Skin epidermis (tissue), 12 donors: Measurements from ENCODE around the gene SAMD4B.

ENCODE experiments used
- H3K27ac ChIP-seq, 21 experiments: fragments of 200-600 bp; sonication (generic) in 11 of 21; one replicate each; pipeline ENCODE4 v1.5.0; 2020; ENCODE audit warnings: mild to moderate bottlenecking in 3 of 21, inconsistent platforms in 2 of 21, moderate library complexity in 2 of 21
- H3K4me3 ChIP-seq, 7 experiments: fragments of 200-600 bp; sonication (generic) in 2 of 7; one replicate each; pipeline ENCODE4 v1.5.0; 2020; ENCODE audit warnings: inconsistent platforms in 2 of 7, mild to moderate bottlenecking in 2 of 7, moderate library complexity in 1 of 7

SAMD4B gene

DNA sequence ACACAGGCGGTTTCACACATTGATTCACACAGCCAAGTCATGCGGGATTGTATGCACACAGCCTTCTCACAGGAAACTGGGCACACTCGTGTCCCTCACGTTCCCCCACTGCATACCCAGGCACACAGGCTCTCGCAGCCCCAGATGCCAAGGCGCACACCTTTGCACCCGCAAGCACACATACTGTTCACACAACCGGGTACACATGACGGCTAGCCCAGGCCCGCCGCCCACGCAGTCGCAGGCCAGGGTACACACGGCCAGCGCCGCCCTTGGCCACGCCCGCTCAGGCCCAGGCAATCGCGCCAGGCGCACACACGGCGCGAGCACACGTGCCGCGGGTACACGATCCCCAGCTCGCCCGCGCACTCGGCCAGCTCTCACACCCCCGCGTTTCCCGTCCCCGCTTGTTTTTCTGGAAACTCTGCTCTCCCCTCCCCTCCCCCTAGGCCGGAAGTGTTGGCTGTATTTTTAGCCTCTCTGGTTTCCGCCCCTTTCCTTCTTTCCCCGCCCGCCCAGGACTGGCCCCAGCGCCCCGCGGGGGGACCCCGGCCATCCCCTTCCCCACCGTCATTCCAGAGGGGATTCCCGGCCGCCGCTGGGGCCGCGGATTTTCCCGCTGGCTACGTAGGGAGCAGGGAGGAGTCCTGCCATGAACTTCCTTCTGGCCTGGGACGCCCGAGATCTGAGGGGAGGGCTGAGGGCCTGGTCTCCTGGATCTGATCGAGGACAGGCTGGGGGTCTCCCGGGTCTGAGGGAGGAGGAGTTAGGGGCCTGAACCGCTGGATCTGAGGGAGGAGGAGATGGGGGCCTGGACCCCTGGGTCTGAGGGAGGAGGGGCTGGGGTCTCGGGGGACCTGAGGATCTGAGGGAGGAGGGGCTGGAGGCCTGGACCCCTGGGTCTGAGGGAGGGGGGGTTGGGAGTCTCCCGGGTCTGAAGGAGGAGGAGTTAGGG is 60.4 kb downstream of the SAMD4B start:
- peak overlapping the region; percentile 24 to 52 (median 40) for H3K4me3 ChIP-seq
- H3K27ac ChIP-seq = peak overlapping the region; percentile 92 to 100 (median 100)

DNA sequence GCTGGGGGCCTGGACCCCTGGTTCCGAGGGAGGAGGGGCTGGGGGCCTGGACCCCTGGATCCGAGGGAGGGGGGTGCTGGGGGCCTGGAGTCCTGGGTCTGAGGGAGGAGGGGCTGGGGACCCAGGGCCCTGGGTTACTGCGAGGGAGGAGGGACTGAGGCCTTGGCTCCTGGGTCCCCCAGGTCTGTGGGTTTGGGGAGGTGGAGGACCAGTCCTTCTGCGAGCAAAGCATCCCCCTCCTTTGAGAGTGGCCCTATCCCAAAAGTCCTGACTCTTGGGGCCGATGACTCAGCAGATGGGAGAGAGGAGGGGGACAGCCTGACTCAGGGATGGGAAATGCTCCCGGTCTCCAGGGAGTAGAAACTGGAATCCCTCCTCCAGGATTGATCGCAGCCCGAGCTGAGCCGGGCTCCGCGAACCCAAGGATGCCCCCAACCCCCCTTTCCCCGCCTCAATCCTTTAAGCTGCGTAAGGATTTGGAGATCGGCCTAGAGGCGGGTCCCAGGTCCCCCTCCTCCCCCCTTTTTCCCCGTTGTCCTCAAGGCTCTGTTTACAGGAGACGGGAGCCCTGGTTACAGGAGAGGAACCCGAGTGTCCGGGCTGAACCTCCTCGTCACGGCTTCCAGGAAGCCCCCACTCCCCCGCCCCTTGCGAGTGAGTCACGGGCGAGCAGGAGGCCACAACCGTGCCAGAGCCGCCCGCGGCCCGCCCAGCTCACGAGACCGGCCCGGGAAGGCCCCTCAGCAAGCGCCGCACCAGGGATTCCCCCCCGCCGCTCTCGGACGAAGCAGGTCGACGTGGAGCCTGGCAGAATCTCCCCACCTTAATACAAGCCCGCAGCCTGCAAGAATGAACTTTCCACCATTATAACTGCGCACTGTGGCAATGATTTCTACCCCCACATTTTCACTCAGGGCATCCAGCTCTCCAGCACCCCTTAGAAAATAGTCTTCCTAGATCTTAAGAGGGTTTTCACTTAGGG is 61.4 kb downstream of the SAMD4B start:
- H3K27ac ChIP-seq = peak overlapping the region; percentile 92 to 100 (median 100)

DNA sequence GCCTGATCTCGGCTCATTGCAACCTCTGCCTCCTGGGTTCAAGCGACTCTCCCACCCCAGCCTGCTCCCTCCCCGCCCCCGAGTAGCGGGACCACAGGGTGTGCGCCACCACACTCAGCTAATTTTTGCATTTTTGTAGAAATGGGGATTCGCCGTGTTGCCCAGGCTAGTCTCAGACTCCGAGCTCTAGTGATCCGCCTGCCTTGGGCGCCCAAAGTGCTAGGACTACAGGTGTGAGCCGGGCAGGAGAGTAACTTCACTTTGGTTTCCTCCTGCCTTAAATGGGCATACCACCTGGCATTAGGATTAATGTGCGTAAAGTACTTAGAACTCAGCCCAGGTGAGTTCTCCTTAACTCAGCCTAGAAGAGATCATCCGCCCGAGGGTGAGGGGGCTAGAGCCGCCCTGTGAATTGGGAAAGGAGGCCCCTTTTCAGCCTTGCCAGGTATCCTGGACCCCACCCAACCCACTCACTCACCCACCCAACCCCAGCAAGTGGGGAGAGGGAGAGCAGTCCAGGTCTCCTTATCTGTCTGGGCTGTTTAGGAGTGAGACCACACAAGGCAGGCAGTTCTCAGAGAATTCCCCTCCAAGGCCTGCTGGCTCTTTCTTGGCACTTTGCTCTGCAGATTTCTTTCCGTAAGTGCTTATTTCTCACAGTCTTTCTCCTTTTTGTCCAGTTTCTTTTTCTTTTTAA is 63.2 kb downstream of the SAMD4B start:
- Histone ChIP-seq H3K27ac (peak overlapping the region; percentile 27 to 100 (median 99)), H3K4me3 (peak overlapping the region in 6 of 7 experiments; percentile 67 to 92 (median 74))

More for the DNA sequence above, 61.4 kb downstream of the SAMD4B start:
- H3K4me3 ChIP-seq = peak overlapping the region; percentile 24 to 52 (median 40)

DNA sequence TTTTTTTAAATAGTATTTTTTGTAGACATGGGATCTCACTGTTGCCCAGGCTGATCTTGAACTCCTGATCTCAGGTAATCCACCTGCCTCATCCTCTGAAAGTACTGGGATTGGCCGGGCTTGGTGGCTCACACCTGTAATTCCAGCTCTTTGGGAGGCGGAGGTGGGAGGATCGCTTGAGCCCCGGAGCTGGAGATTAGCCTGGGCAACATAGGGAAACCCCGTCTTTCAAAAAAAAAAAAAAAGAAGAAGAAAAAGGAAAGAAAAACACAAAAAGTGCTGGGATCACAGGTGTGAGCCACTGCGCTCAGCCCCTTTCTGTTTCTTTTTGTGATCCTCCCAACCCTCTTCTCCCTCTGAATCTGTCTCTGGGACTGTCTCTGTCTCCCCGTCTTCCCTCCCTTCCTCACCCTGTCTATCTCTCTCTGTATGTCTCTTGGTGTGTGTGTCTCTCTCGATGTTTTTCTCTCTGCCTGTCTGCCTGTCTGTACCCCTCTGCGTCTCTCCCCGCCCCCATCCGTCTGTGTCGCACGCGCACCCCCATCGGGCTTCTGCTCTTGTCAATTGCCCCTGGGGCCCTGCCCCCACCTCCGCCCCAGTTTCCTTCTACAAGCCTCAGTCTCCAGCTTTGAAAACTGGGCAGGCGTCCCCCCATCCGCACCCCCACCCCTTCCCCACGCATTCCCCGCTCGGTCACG is 63.9 kb downstream of the SAMD4B start:
- peak overlapping the region; percentile 66 to 100 (median 99) for H3K27ac ChIP-seq
- peak overlapping the region; percentile 67 to 96 (median 79) for H3K4me3 ChIP-seq

DNA sequence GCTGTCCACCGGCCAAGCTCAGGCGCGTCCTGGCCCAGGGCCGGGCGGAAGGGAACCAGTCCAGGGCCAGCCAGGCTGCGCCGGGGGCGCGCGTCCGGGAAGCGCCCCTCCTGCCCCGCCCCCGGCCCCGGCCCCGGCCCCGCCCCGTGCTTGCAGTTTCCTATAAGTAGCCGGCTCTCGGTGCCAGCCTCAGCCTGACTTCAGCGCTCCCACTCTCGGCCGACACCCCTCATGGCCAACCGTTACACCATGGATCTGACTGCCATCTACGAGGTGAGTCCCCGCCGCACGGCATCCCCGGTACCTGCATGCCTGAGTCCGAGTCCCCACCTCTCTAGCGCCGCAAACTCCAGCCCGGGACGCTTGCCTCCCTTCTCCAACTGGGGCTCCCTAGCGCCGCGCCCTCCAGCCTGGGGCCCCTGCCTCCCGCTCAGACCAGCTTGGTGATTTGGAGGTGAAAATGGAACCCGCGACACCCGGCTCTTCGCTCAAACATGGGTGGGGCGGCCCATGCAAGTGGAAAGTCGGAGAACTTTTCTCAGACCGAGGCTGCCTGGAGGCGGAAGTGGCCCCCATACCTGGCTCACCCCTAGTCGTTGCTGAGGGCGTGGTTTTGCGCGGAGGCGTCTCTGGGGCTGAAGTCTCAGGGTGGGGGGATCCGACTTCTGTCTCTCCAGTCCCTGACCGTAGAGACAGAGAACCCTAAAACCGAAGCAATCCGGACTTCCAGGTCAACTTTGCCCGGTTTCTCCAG is 64.6 kb downstream of the SAMD4B start, which contains the start of gene ZFP36:
Gene ZFP36 (plus strand): TSS at position 192 of the 754 bp plus-strand sequence. CDS start 58 bp downstream, at position 250.
- peak within 1 kb of the TSS; percentile 88 to 100 (median 99) for H3K27ac ChIP-seq
- peak within 1 kb of the TSS; percentile 67 to 96 (median 79) for H3K4me3 ChIP-seq

DNA sequence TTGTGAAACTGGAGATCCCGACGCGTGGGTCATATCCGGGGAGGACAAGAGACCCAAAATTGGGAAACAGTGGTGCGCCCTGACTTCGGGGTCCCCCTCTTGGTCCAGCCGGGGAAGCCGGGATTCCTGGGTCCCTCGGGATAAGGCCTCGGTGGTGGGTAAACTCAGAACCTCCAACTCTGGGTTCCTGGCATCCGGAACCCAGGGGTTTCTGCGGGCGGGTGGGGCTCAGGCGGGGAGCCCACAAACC is 65.1 kb downstream of the SAMD4B start:
- Histone ChIP-seq H3K4me3 (peak overlapping the region; percentile 67 to 96 (median 79)), H3K27ac (peak overlapping the region; percentile 88 to 100 (median 99))

DNA sequence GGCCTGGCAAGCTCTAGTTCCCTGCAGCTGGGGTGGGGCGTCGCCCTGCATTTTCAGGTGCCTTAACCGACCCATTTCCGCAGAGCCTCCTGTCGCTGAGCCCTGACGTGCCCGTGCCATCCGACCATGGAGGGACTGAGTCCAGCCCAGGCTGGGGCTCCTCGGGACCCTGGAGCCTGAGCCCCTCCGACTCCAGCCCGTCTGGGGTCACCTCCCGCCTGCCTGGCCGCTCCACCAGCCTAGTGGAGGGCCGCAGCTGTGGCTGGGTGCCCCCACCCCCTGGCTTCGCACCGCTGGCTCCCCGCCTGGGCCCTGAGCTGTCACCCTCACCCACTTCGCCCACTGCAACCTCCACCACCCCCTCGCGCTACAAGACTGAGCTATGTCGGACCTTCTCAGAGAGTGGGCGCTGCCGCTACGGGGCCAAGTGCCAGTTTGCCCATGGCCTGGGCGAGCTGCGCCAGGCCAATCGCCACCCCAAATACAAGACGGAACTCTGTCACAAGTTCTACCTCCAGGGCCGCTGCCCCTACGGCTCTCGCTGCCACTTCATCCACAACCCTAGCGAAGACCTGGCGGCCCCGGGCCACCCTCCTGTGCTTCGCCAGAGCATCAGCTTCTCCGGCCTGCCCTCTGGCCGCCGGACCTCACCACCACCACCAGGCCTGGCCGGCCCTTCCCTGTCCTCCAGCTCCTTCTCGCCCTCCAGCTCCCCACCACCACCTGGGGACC is 65.6 kb downstream of the SAMD4B start:
- Histone ChIP-seq H3K27ac (peak overlapping the region; percentile 88 to 100 (median 99)), H3K4me3 (peak overlapping the region; percentile 67 to 96 (median 79))

DNA sequence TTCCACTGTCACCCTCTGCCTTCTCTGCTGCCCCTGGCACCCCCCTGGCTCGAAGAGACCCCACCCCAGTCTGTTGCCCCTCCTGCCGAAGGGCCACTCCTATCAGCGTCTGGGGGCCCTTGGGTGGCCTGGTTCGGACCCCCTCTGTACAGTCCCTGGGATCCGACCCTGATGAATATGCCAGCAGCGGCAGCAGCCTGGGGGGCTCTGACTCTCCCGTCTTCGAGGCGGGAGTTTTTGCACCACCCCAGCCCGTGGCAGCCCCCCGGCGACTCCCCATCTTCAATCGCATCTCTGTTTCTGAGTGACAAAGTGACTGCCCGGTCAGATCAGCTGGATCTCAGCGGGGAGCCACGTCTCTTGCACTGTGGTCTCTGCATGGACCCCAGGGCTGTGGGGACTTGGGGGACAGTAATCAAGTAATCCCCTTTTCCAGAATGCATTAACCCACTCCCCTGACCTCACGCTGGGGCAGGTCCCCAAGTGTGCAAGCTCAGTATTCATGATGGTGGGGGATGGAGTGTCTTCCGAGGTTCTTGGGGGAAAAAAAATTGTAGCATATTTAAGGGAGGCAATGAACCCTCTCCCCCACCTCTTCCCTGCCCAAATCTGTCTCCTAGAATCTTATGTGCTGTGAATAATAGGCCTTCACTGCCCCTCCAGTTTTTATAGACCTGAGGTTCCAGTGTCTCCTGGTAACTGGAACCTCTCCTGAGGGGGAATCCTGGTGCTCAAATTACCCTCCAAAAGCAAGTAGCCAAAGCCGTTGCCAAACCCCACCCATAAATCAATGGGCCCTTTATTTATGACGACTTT is 66.4 kb downstream of the SAMD4B start:
- H3K4me3 ChIP-seq = peak overlapping the region; percentile 67 to 96 (median 79)

DNA sequence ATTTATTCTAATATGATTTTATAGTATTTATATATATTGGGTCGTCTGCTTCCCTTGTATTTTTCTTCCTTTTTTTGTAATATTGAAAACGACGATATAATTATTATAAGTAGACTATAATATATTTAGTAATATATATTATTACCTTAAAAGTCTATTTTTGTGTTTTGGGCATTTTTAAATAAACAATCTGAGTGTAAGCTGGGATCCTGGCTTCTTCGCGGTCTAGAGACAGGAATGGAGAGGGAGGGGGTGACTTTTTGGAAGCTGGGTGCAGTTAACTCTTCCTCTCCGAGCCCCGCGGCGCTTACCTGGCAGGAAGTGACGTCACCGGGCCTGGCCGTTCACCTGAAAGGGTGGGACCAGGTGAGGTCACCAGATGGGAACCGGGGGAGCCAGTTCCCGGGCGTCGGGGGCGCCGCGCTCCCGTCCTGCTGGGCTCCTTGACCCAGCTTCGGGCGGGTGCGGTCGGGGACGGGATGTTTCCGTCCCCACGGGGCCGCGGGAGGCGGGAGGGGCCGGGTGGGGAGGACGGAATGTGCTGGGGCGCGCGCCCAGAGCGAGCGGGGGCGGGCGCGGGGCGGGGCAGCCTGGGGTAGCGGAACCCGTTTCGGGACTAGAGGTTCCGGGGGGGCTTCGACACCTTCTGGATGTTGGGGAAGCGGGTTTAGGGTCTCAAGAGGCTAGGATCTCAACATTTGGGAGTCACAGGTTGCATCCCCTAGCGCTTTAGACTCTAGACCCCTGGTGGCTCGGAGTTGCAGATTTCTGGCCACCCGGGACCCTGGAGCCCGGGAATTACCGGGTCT is 67.2 kb downstream of the SAMD4B start:
- peak overlapping the region; percentile 67 to 96 (median 79) for H3K4me3 ChIP-seq
- peak overlapping the region; percentile 88 to 100 (median 99) for H3K27ac ChIP-seq

More for the DNA sequence above, 66.4 kb downstream of the SAMD4B start:
- peak overlapping the region; percentile 88 to 100 (median 99) for H3K27ac ChIP-seq

DNA sequence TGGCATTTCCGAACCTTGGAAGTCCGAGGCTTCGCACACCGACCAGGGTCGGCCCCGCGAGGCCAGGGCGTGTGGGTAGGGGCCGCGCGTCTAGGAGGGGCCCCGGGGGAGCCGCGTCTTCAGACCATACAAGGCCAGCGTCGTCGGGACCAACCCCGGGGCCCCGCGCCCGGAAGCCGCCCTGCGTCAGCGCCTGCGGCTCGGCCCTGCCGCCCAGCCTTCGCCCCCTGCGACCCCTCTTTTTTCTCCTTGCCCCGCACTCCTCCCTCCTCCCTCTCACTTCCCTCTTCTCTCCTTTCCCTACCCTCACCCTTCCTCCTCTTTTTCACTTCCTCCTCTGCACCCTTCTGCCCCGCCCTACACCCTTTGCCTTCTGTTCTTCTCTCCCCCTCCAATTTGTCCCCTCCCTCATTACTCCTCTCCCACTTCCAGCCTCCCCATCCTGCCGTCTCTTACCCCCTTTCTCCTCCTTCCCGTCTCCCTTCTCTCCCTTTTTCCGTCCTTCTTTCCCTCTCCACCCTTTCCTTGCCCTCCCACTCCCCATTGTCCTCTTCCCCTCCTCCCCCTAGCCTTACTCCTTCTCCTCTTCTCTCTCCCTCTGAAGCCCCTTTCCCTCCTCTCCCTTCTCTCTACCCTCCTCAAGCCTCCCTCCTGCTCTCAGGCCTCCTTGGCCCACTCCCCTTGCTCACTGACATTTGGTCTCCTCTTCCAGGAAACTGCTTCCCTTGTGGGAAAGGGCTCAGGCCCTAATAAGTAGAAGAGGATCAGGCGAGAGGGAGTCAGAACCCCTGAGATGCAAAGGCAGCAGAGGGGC is 68.0 kb downstream of the SAMD4B start:
- peak overlapping the region; percentile 88 to 100 (median 99) for H3K27ac ChIP-seq
- H3K4me3 ChIP-seq = peak overlapping the region; percentile 67 to 96 (median 79)

DNA sequence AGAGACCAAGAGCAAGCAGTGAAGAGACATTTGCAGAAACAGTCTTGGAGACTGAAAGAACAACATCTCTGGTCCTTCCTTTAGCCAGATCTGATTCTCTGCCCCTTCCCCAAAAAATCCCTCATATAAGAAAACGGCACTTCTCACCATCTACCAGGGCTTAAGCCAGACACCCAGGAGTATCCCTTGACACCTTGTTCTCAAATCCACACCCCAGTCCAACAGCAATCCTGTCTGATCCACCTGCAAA is 68.5 kb downstream of the SAMD4B start:
- H3K27ac ChIP-seq = peak overlapping the region; percentile 88 to 100 (median 99)

DNA sequence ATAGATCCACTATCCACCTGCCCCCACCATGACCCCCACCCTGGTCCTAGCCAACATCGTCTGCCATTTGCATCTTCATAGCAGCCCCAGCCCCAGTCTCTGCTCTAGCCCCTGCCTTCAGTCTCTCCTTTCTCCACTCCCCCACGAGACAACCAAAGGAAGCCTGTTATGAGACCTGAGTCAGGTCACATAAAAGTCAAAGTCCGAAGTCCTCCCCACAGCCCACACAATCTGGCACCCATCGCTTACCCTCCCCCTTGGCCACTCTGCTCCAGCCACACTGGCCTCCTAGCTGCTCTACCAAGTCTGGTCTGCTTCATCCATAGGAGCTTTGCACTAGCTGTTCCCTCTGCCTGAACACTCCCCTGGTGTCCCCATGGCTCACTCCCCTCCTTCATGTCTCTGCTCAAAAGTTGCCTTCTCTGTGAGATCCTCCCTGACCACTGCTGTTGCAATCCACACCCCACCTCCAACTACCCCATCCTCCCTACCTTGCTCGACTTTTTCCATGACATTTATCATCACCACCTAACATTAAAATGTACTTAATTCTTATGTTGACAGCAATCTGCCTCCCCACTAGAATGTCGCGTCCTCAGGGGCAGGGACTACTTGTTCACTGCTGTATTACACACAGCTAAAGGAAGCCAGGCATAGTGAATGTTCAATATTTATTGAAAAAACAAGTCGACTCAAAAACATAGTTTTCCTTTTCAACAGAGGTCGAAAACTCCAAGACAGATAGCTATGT is 69.0 kb downstream of the SAMD4B start:
- Histone ChIP-seq H3K27ac (peak overlapping the region in 20 of 21 experiments; percentile 88 to 100 (median 100)), H3K4me3 (peak overlapping the region in 4 of 7 experiments; percentile 0 to 88 (median 74))

More for the DNA sequence above, 68.5 kb downstream of the SAMD4B start:
- peak overlapping the region in 4 of 7 experiments; percentile 2 to 88 (median 74) for H3K4me3 ChIP-seq

DNA sequence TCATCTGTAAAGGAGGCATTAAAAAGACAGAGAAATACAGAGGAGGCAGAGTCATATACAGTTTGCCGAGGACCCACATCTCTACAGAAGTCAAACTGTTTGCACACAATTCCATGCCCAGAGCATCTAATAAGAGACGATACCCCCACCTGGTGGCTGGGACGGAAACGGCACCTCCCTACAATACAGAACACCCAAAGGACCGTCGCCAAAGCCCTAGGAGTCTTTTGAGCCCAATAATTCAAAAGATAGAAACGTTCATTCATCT is 69.5 kb downstream of the SAMD4B start:
- peak overlapping the region; percentile 0 to 87 (median 81) for H3K4me3 ChIP-seq
- H3K27ac ChIP-seq = peak overlapping the region in 18 of 21 experiments; percentile 95 to 100 (median 100)

DNA sequence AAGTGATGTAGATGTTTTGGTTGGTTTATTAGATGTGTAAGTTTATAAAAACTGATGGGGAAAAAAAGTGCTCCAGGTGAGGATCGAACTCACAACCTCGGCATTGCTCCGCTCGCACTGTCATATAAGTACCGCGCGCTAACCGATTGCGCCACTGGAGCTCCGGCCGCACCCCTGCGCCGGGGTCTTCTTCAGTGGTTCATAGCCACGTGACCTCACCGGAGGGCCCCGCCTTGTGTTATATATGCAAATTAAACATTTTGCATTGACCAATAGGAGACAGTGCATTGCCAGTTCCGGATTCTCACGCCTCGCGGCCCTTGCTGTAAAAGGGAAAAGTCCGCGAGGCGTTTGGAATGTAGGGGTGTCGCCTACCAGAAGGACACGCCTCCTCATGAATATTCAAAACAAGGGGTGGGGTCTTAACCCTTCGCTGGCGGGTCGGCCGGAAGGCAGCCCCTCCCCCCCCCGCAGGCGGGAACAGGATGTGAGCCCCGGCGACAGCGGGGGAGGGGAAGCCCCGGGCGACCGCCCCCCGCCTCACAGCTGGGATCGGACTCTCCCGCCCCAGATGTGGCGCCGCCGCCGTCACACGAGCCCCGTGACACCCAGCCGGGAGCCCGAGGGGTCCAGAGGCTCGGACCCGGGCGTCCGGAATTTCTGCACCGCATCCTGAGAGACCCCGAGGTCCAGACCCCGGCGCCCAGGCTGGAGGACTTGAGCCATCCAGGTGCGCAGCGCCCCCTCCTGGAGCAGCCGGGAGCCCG is 70.1 kb downstream of the SAMD4B start, which contains the start of gene PLEKHG2:
Gene PLEKHG2 (plus strand): TSS at position 570 of the 767 bp plus-strand sequence. CDS start 1,418 bp downstream, outside the sequence.
- Histone ChIP-seq H3K27ac (peak within 1 kb of the TSS; percentile 64 to 100 (median 99)), H3K4me3 (peak within 1 kb of the TSS; percentile 54 to 89 (median 82))
